ENCODE data around the gene DOCK1.

Gene DOCK1

DNA sequence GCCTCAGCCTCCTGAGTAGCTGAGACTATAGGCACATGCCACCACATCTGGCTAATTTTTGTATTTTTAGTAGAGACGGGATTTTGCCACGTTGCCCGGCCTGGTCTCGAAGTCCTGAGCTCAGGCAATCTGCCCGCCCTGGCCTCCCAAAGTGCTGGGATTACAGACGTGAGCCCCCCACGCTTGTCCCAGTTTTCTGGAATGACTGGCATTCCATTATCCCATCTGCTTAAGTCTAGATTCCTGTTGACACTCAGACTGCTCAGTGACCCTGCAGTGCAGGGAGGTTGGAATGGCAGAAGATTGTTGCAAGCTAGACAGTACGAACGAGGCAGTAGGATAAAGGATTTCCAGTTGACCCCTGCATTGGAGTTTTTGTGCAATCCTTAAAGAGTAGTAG lies 508.8 kb downstream of the DOCK1 start:
- DNase-seq: no peak

- DNase-seq: no peak
Measured at GRCh38 chr10:127415116-127415515, 509.9 kb downstream of the DOCK1 start.

DNA sequence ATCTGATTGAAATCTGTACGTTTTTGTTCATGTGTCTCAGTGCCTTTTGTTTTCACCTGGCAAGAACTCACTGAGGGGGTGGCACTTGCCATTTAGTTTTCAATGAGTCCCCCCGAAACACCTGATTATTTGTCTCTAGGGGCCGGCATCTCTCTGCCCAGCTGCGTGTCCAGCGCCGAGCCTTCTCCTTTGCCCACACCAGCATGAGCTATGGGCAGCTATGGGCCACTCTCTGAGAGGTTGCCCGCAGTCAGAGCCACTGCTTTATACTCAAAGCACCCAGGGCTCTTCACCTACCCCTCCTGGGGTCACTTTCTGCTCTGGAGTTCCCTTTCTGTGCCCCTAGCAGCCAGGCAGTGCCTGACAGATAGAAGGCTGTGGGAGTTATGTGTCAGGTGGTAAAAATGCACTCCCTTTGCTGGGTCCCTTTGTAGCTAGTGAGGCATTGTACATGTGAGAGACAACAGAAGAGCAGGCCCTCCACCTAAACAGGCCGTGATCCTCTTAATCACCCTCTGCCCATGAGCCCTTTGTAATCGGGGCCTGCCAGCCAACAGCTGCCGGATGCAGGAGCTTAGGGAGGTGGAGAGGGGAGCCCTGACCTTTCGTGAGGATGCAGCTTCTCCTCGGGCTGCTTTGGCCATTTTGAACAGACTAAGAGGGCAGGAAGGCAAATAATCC lies 510.8 kb downstream of the DOCK1 start:
- DNase-seq: no peak

DNA sequence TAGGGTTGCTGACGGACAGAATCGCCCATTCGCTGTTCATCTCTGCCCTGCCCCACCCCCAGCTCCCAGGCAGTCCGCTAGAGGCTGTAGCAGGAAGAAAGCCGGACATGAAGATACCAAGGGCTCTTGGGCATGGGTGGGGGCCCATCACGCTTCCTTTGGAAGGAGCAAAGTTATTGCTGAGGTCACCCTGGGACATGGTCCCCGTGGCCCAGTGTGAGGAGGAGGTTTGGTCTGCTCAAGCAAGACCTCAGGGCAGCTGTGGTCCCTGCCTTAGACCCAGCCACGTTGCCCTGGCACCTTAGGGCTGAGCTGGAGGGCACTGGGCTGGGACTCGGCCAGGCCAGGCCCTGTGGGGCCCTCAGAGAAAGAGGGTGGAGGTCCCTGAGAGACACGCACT lies 511.8 kb downstream of the DOCK1 start:
- no peak for DNase-seq

GRCh38 chr10:127417686-127418401 lies 512.6 kb downstream of the DOCK1 start:
- no peak for DNase-seq

DNA sequence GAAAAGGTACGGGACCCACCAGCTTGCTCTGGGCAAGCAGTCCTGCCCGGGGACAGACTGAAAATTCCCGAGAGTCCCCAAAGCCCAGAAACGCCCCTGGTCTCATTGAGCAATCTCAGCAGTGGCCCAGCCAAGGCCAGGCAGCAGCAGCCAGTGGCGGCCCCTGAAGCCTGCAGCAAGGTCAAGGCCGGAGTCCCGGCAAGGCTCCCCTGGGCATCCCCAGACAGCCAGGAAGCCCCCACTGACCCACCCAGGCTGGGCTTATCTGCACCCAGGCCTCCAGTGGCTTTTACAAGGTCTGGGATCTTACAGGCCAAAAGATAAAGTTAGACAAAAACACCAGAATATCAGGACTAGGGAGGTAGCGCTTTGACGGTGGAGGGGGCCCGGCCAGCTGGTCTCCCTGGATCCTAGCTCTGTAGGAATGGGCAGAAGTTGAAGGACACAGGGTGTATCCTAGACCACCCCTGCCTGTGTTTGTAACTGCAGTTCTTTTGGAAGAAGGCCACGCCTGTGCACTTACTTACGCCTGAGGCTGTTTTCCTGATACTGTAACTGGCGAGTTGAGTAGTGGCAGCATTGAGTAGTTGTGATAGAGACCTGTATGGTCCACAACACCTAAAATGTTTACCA lies 513.4 kb downstream of the DOCK1 start:
- no peak for DNase-seq

DNA sequence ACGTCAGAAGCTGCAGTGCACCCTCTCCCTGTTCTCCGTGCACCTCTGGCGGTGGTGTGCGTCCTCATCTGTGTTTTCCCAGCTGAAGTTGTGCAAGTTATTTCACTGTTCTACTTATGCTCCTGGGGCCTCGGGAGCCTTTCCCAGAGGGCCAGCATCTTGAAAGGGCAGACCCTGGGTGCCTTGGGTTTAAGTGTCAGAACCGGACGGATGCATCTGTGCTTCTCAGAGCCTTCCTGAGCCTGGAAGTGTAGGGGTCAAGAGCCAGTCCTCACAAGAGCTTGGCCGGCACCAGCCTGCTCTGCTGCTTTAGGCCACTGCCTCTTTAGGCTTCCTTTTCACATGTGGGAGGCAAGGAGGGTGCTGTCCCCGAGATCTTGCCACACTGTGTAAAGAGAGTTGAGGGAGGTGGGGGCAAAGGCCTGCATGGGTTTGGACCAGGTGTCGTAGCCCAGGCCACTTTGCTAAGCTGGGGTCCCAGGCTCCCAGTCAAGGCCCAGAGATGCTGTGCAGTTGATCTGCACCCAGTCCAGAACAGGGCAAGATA lies 515.0 kb downstream of the DOCK1 start:
- DNase-seq: no peak

GRCh38 chr10:127423218-127423915 lies 518.1 kb downstream of the DOCK1 start:
- DNase-seq: no peak

DNA sequence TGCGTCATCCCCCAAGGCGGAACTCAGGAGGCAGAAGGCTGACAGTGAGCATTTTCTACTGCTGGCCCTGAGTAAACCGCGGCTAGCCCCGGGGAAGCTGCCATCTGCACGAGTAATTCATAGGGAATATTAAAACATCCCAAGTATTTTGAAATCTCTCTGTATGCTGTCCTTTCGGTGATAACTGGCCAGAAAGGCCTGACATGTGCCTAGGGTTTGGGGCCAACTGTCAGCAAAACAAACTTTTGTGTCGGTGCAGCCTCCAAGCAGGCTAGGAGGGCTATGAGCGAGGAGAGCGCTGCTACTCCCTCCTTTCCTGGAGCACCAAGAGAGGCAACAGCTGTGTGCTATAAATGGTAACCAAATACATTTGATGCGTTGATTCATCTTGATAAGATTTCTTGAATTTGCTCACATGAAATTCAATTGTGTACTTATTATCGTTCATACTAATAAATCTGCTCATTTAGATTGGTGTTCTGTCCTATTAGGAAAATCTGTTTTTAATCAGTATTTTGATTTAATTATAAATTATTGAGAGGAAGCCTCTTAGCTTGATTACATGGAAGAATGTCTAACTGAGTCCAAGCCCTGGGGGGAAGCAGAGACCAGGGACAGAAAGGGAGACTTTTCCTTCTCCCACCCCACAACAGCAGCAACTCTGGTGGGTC lies 519.5 kb downstream of the DOCK1 start:
- no peak for DNase-seq

- no peak for DNase-seq
Measured at GRCh38 chr10:127426746-127427145, 521.5 kb downstream of the DOCK1 start.

DNA sequence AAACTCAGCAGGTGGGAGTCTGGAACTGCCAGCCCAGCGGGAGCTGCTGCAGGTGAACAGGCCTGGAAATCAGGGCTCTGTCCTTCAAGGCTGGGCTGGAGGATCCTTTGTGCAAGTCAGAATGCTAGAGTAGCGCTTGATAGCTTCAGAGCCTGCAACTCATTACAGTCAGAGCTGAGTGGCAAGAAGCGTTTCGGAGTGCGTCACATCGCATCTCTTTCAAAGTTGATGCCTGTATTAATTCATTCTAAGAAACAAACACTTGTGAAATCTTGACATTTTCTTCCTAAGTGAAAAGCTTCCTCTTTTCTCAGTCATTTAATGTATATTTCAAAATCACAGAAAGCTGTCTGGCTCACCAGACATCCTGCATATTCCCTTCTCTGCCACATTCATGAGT lies 522.7 kb downstream of the DOCK1 start:
- DNase-seq: no peak

DNA sequence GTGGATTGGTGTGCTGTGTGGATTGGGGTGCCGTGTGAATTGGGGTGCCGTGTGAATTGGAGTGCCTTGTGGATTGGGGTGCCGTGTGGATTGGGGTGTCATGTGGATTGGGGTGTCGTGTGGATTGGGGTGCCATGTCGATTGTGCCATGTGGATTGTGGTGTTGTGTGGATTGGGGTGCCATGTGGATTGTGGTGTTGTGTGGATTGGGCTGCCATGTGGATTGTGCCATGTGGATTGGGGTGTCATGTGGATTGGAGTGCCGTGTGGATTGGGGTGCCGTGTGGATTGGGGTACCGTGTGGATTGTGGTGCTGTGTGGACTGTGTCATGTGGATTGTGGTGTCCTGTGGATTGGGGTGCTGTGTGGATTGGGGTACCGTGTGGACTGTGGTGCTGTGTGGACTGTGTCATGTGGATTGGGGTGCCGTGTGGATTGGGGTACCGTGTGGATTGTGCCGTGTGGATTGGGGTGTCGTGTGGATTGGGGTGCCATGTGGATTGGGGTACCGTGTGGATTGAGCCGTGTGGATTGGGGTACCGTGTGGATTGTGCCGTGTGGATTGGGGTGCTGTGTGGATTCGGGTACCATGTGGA lies 523.3 kb downstream of the DOCK1 start:
- no peak for DNase-seq

DNA sequence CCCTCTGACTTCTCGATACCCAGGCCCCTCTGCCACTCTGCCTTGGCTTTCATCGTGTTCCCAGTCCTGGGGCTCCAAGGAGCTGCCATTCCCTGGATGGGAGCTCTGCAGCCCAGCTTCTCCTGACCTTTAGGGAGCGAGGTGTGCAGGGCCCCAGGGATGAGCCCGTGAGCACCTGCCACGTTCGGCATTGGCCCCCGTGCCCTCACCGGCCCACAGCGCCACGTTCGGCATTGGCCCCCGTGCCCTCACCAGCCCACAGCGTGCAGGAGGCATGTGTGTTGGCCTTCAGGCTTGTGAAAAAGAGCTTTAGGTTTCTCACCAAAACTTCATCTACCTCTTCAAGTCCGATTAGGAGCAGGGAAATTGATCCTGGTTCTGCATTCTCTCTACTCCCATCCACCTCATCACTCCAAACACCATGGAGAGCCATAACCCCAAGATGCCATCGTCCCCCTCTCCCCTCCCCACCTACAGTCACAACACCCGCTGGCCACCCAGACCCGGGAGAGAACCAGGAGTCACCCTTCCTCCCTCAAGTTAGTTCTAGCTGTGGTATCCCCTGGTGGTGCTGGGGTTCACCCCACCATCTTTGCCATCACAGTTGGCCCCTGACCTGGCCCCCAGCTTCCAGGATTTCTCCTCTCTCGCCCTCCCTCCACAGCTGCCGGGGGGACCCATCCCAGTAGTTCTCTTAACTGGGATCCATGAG lies 524.5 kb downstream of the DOCK1 start:
- no peak for DNase-seq

DNA sequence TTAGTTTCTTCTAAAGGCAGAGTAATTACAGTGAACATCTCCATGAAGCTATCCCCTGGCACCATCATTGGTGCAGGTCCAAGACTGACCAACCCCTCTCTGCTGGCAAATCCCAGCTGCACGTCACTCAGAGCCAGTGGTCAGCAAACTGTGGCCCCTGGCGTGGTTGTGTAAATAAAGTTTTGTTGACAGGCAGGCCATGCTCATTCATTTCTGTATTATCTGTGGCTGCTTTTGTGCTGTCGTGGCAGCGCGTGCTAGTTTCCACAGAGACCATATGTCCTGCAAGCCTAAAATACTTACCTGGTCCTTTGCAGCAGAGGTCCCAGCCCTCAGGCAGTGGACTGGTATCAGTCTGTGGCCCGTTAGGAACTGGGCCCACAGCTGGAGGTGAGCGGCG lies 526.3 kb downstream of the DOCK1 start:
- DNase-seq: no peak

DNA sequence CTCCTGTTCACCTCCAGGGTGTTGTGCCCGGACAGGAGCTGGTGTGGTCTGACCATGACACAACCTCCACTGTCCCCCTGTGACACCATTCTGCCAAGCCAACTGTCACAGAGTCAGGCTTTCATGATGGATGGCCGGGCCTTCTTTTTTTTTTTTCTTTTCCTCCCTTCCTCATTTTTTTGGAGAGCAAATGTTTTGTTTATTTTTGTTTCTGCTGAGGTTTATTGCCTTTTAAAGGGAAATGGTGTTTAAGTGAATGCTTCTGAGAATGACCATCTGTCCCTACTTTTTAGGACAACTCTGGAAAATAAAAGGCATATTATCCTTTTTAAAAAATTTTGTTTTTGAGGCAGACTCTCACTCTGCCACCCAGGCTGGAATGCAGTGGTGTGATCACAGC lies 528.8 kb downstream of the DOCK1 start:
- no peak for DNase-seq

DNA sequence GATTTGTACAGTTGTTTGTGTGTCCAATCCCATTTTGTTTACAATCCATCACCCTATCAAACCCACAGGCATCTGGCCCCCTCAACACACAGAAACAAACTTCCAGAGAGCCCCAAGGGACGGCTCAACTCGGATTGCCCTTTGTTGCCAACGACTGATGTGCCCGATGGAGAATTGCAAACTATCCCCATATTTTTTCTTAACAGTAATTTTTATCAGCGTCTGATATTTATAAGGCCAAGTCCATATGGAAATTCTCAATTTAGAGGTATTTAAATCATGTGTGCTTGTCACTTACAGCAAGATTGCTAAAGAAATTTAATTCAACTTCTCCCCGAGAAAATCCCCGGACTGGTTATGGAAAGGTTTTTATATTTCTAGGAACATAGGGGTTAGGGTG lies 530.0 kb downstream of the DOCK1 start:
- no peak for DNase-seq

GRCh38 chr10:127440371-127440770 lies 535.1 kb downstream of the DOCK1 start:
- DNase-seq: no peak

GRCh38 chr10:127441350-127442219 lies 536.4 kb downstream of the DOCK1 start:
- DNase-seq: no peak

- no peak for DNase-seq
Measured at GRCh38 chr10:127442220-127442525, 536.9 kb downstream of the DOCK1 start.

GRCh38 chr10:127444155-127444554 lies 538.9 kb downstream of the DOCK1 start:
- DNase-seq: no peak

DNA sequence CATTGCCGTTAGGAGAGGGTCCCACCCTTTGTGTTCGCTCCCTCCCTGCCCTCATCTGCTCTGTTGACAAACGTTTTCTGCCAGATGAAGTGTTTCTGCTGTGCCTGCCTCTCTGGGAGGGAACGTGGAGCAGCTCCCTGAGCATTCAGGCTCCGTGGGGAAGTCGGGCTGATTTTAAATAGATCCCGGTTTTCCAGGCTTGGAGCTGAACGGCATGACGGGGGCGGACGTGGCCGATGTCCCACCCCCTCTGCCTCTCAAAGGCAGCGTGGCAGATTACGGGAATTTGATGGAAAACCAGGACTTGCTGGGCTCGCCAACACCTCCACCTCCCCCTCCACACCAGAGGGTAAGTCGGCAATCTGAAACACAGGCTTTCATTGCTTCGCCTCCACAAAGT lies 542.0 kb downstream of the DOCK1 start:
- no peak for DNase-seq

Measured in stimulated activated CD4-positive, alpha-beta T cell treated with anti-CD3 and anti-CD28 coated beads, Interleukin-2, amount 100 ng/mL, for 24 hours (primary cell).